NB4 (cell line): ENCODE results near the gene CIDEA.

ENCODE experiments used
- DNase-seq: peaks from one replicate; pipeline ENCODE4 v3.0.0; 2010; ENCODE audit warnings: low read depth
- H3K4me3 ChIP-seq: one replicate; pipeline ENCODE4 v1.5.1; 2011; ENCODE audit warnings: mild to moderate bottlenecking, low read depth, low read length, moderate library complexity
- CTCF ChIP-seq: IDR thresholded peaks from one replicate; pipeline ENCODE4 v1.5.1; 2012; ENCODE audit warnings: low read depth, low read length
- MAX ChIP-seq: IDR thresholded peaks from 2 replicates; pipeline ENCODE4 v1.6.1; 2011; ENCODE audit warnings: low read depth, low read length
- MYC ChIP-seq: IDR thresholded peaks from 2 replicates; pipeline ENCODE4 v1.6.1; 2011; ENCODE audit warnings: low read depth, low read length
- POLR2A ChIP-seq: IDR thresholded peaks from 2 replicates; pipeline ENCODE4 v1.6.1; 2011; ENCODE audit warnings: mild to moderate bottlenecking; ENCODE audit not compliant: insufficient read length; ENCODE audit errors: extremely low read depth

The CIDEA gene

GRCh38 chr18:12290086-12290485, 35.9 kb downstream of the CIDEA start:
- no peak for DNase-seq
- TF ChIP-seq CTCF, result no peak
- no peak for TF ChIP-seq MAX
- TF ChIP-seq POLR2A, result no peak
- TF ChIP-seq MYC, result no peak
- no peak overlapping the region for H3K4me3 ChIP-seq

GRCh38 chr18:12291161-12291560, 37.0 kb downstream of the CIDEA start:
- no peak overlapping the region for H3K4me3 ChIP-seq
- TF ChIP-seq MAX (no peak), MYC (no peak), POLR2A (no peak), CTCF (no peak)
- no peak for DNase-seq

- H3K4me3 ChIP-seq, result no peak overlapping the region
- DNase-seq, result no peak
- TF ChIP-seq MYC, result no peak
- TF ChIP-seq CTCF, result no peak
- TF ChIP-seq POLR2A, result no peak
- no peak for TF ChIP-seq MAX
These were observed 37.5 kb downstream of the CIDEA start for GRCh38 chr18:12291690-12292089.

GRCh38 chr18:12293831-12294230, 39.7 kb downstream of the CIDEA start:
- no peak overlapping the region for H3K4me3 ChIP-seq
- TF ChIP-seq CTCF (no peak), MYC (no peak), POLR2A (no peak), MAX (no peak)
- no peak for DNase-seq

GRCh38 chr18:12295389-12296086, 41.4 kb downstream of the CIDEA start:
- TF ChIP-seq POLR2A, result no peak
- TF ChIP-seq CTCF, result no peak
- DNase-seq, result no peak
- no peak overlapping the region for H3K4me3 ChIP-seq

GRCh38 chr18:12296087-12296403, 41.9 kb downstream of the CIDEA start:
- no peak overlapping the region for H3K4me3 ChIP-seq
- TF ChIP-seq POLR2A (no peak), CTCF (no peak), MAX (no peak), MYC (no peak)
- peak; percentile 62 for DNase-seq
